Upper lobe of left lung (tissue), 4 donors: ENCODE data around the gene DUSP15.

Source experiments
- POLR2A ChIP-seq, 4 donors: fragments of 450-650 bp; IDR thresholded peaks; one replicate each; pipeline ENCODE4 v1.5.1; 2016 to 2017; ENCODE audit warnings: antibody characterized with exemption in 4 of 4, mild to moderate bottlenecking in 2 of 4
- POLR2AphosphoS5 ChIP-seq, 2 donors: sonication (generic); formaldehyde crosslinking; IDR thresholded peaks; one replicate each; pipeline ENCODE4 v1.5.1; 2017; ENCODE audit warnings: antibody characterized with exemption in 2 of 2
- TF ChIP-seq, protein P1 (sequence below), 6 experiments: fragments of 450-650 bp in 4 of 6; fragments of 200-600 bp in 2 of 6; sonication (generic) in 2 of 6; IDR thresholded peaks; one replicate each; pipeline ENCODE4 v1.5.1; 2016 to 2019; ENCODE audit warnings: antibody characterized with exemption in 6 of 6

DNA sequence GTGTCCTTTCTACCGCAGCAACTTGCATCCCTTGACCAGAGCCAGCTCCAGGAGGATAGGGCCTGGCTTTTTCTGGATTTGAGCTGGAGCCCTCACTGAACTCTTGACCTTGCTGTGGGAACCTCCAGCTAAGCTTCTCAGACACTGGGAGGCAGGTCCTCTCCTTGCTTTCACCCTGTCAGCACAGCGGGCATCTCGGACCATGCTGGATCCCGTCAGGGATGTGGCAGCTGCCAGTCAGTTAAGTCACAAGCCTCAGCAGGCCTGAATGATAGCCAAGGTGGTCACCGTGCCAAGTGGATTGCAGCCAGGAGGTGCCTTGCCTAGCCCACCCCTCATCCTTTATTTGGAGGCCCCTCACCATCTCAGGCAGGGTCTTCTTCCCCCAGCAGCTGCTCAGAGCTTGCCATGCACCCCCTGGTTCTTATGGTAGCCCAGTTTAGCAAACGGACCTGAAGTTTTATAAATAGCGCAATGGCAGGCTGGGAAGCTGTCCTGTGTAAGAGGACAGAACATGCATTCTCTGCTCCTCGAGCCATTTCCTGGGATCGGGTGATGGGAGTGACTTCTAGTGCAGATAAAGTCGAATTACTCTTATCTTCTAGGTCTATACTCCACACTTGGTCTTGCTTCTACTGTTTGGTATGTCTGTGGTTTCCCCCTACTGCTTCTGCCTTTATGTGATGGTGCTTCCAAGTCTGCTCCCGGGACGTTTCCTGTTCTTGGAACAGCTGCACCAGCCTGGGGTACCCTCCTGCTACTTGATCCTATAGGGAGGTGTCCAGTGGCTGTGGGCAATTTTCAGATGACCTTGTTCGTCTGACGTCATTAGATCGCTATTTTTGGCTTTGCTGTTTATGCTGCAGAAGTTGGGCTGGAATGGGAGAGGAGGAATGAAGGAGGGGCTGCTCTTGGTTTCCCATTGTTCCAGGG is 58.3 kb downstream of the DUSP15 start:
- TF ChIP-seq, protein P1, sequence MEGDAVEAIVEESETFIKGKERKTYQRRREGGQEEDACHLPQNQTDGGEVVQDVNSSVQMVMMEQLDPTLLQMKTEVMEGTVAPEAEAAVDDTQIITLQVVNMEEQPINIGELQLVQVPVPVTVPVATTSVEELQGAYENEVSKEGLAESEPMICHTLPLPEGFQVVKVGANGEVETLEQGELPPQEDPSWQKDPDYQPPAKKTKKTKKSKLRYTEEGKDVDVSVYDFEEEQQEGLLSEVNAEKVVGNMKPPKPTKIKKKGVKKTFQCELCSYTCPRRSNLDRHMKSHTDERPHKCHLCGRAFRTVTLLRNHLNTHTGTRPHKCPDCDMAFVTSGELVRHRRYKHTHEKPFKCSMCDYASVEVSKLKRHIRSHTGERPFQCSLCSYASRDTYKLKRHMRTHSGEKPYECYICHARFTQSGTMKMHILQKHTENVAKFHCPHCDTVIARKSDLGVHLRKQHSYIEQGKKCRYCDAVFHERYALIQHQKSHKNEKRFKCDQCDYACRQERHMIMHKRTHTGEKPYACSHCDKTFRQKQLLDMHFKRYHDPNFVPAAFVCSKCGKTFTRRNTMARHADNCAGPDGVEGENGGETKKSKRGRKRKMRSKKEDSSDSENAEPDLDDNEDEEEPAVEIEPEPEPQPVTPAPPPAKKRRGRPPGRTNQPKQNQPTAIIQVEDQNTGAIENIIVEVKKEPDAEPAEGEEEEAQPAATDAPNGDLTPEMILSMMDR (IDR thresholded peaks at IDR 0.05) = no peak
- TF ChIP-seq POLR2A (IDR thresholded peaks at IDR 0.05) (no peak), POLR2AphosphoS5 (IDR thresholded peaks at IDR 0.05) (no peak)
